Measurements from ENCODE around the gene SMURF2.
"Not testable (repeated sequence)": the region's sequence is repeated elsewhere in the genome, so short reads cannot be mapped to it uniquely, and the experiment has no call there.

The SMURF2 gene

GRCh38 chr17:64596439-64596838 is 65.7 kb downstream of the SMURF2 start:
- no peak for DNase-seq (ENCODE audit: low read depth)

- DNase-seq (ENCODE audit: low read depth): no peak
Measured at GRCh38 chr17:64591944-64592343, 70.2 kb downstream of the SMURF2 start.

DNA sequence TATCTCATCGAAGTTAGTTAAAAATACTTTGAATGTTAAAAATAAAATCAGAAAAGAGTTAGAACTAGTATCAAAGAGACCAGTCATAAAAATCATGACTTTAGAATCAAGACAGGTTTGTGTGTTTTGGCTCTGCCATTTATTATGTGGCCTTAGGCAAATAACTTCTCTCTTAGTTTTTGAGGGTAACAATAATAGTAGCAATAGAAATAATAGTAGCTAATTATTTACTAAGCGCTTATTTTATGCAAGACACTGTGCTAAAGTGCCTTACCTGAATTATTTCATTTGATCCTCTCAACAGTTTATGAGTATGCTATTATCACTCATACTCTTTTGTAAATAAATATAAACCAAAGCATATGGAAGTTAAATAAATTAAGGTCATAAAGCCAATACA is 77.0 kb downstream of the SMURF2 start:
- DNase-seq (ENCODE audit: low read depth): no peak

- no peak for DNase-seq (ENCODE audit: low read depth)
Measured at GRCh38 chr17:64583038-64583437, 79.1 kb downstream of the SMURF2 start.

GRCh38 chr17:64580384-64581315 is 81.5 kb downstream of the SMURF2 start:
- DNase-seq (ENCODE audit: low read depth): no peak

DNA sequence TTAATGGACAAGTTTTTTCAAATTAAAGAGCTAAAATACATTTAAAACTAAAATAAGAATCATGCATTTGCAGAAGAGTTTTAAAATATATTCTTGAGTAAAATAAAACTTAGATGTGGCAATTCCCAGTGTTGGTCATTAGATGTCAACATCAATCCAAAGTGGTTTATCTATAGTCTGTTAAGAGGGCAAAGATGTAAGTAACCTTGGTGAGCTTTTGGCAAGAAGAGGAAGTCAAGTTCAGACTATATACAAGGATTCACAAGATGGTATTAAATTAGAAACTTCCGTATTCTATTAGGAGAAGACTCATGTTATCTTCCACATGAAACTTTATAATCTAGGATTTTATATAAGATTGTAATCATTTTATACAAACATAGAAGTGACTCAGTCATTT is 82.2 kb downstream of the SMURF2 start:
- DNase-seq (ENCODE audit: low read depth): no peak

- DNase-seq (ENCODE audit: low read depth): not testable (repeated sequence)
Measured at GRCh38 chr17:64577025-64577424, 85.1 kb downstream of the SMURF2 start.

DNA sequence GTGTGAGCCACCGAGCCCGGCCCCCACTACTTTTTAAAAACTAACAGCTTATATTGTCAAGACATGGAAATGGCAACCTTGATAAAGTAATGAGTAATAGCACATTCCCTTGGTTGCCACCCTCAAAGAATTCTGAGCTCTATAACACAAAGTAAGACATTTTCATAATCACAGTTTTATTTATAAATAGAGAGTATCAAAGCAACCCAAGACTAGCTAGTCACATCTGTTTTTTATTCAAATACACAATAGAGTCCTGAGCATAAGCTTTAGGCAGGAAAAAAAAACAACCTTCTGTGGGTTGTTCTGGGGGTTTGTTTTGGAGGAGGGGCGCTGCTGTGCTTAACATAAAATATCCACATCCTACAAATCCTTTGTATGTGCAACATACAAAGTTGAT is 86.7 kb downstream of the SMURF2 start:
- no peak for DNase-seq (ENCODE audit: low read depth)

- DNase-seq (ENCODE audit: low read depth): no peak
Measured at GRCh38 chr17:64574646-64575045, 87.5 kb downstream of the SMURF2 start.

- DNase-seq (ENCODE audit: low read depth): no peak
Measured at GRCh38 chr17:64573214-64573613, 88.9 kb downstream of the SMURF2 start.

DNA sequence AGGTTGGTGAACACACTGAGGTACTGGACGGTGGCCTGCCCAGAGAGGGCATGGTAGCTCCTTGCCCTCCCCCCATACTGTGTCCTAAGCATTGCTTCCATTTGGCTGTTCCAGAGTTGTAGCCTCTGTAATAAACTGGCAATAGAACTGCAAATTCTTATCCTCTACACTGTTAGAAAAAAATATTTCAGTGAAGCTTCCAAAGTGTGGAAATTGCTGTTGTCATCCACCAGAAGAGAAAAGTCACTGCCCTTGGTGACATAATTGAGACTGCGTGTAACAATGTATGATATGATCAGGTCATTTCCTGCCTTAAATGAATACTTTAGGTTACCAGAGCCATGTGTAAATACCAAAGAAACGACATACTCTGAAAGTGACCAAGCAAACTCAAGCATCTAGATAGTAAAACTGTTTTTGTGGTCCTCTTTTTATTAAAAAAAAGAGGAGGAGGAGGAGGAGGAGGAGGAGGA is 89.4 kb downstream of the SMURF2 start:
- no peak for DNase-seq (ENCODE audit: low read depth)

- DNase-seq (ENCODE audit: low read depth): no peak
Measured at GRCh38 chr17:64571746-64572145, 90.4 kb downstream of the SMURF2 start.

DNA sequence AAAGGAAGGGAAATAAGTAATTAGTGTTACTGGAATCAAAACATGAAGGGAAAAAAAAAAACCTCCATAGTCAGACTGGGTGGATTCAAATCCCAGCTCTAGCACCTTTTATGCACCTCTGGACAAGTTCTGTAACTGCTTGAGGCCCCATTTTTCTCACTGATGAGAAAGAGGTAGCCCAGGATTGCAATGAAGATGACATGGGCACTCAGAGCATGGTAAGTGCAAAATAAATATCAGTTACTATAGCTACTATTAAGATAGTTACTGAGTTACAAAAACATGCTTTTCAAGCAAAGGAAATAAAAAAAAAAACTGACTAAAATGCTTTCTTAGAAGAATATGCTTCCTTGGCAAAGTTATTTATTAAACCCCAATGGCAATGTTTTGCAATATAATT is 96.5 kb downstream of the SMURF2 start:
- no peak for DNase-seq (ENCODE audit: low read depth)

GRCh38 chr17:64564098-64564497 is 98.0 kb downstream of the SMURF2 start:
- DNase-seq (ENCODE audit: low read depth): no peak

GRCh38 chr17:64555281-64555680 is 106.8 kb downstream of the SMURF2 start:
- no peak for DNase-seq (ENCODE audit: low read depth)

DNA sequence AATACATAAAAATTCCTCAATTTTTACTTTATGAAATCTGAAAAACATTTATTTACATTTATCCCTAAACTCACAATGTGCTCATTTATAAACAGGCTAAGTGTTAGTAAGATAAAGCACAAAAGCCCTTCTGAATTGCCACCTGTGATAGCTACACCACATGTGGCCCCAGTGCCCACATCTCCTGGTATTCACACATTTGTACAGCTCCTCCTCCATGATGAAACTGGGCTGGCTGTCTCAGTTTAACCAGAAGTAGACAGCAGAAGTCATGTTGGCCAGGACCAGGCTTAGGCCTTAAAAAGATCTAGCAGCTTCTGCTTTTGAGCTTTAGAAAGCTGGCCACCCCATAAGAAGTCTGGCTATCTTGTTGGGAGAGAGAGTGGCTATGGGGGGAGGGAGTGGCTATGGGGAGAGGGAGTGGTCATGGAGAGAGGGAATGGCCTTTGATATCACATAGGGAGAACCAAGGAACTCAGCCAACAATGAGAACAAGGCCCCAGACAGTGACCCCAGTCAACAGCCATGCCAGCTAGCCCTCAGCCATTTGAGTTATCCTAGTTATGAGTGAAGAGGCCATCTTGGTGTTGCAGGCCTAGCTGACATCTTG is 108.0 kb downstream of the SMURF2 start:
- DNase-seq (ENCODE audit: low read depth): no peak

- DNase-seq (ENCODE audit: low read depth): no peak
Measured at GRCh38 chr17:64551461-64551860, 110.6 kb downstream of the SMURF2 start.

DNA sequence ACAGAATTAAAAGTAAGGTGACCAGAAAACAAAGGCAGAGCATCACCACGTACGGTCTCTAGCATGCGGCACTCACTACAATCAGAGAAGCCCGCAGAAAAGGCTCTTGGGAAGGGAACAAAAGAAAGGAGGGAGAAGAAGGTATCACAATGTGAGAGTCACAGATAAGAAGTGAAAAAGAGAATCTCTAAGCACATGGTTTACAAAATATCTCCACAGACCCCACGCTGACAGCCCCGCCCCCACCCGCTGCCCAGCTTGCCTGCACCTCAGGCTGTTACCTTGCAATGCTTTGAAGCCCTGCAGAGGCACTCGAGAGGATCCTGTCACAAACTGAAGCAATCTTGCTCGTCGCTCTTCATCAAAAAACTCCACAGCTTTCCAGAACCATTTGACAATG is 114.8 kb downstream of the SMURF2 start:
- DNase-seq (ENCODE audit: low read depth): no peak

GRCh38 chr17:64546716-64547115 is 115.4 kb downstream of the SMURF2 start:
- no peak for DNase-seq (ENCODE audit: low read depth)

GRCh38 chr17:64544742-64545141 is 117.4 kb downstream of the SMURF2 start:
- no peak for DNase-seq (ENCODE audit: low read depth)

GRCh38 chr17:64540118-64540776 is 121.9 kb downstream of the SMURF2 start:
- no peak for DNase-seq (ENCODE audit: low read depth)

- no peak for DNase-seq (ENCODE audit: low read depth)
Measured at GRCh38 chr17:64538508-64539130, 123.5 kb downstream of the SMURF2 start.
